Measurements from ENCODE around the gene MKS1.

Gene MKS1

DNA sequence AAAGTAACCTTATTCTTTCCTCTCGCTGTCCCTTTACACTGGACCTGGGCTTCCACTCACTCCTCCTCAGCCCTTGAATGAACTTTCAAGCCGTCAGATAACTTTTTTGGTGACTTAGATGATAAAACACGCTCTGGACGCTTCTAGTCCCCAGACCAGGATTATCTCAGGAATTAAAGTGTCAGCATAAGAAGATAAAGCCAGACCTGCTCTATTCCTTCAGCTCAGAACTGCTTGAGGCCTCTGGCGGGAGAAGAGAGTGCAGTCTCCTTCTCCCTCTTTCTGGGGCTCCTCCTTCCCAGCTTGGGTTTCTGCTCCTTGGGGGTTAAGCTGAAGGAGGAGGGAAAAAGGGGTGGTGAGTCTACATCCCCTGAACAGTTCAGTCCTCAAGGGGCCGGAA, 25.9 kb upstream of the MKS1 start:
- no peak for DNase-seq

DNA sequence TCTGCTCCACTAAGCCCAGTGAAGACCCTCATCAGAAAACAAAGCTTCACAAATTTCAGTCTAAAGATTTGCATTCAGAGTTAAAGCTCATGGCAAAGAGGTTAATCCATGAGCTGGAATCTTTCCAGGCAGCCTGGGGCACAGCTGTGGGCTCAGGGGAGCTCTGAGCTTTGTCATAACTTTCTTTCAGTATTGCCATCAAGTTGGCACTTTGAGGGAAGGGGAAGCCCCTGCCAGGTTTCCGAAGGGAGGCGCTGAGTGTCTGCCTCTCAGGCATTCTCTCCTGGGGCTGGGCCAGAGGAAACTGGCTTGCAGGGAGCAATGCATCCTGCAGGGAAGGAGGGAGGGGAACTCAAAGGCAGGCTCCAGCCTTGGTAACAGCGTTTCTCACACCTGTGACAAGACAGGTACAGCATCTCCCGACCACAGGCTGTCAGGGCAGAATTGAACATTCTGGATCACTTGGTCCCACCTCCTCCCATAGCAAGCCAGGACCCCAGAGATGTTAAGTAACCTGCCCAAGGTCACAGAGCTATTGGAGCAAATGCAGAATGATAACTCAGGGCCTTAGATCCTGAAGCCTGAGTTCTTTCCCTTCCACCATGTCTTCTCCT, 23.2 kb upstream of the MKS1 start:
- no peak for DNase-seq

DNA sequence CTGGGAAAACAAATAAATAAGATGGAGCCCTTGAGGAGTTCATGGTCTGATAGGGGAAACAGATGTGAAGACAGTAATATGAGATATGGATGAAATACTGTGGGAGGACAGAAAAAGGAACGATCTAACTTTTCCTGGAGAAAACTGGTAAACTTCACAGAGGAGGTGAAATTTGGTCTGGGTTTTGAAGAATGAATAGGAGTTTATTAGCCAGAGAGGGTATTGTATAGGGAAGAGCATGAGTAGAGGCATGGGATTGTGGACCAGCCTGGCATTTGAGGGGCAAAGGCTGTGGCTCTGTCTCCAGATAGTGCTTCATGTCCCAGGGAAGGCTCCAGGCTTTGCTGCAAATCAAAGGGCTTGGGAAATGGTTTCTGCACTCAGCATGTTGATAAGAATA, 20.9 kb upstream of the MKS1 start:
- DNase-seq, result no peak

DNA sequence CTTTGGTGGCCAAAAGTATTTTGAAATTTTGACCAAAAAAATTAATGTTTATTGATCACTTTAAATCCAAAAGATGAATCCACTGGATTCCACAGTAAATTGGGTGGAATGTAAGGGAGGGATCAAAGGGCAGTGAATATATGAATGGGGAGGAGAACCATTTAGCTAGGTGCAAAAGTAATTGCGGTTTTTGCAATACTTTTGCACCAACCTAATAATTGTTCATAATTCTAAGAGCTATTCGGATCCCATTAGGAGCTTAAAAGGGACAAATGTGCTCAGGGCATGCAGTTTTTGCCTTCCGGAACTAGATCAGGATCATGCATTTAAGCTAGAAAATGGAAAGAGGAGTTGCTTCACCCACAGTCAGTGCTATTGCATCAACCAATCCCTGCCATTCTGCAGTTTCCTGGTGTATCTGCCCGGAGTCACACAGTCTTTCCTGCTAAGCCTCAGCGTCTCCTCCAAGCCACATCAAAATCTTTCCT, 19.1 kb upstream of the MKS1 start, which contains the start of gene LPO:
Gene LPO (plus strand): TSS at position 438 of the 488 bp plus-strand sequence. CDS start 4,396 bp downstream, outside the sequence.
- DNase-seq, result no peak

DNA sequence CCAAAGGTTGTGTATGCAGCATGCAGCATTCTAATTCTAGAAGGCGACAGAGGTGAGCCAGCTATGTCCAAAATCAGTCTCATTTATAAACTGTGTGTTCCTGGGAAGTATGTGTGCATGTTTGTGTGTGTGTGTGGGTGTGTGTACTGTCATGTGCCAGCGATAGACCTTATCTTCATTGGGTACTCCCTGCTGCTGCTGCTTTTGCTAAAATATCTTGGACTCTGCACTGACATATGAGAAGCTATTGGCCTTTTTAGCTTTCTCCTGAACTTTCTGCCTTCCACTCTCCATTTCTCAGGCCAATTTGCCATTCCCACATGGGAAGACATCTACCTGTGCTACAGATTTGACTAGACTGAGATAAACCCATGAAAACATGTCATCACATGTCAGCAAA, 17.3 kb upstream of the MKS1 start:
- DNase-seq, result no peak

DNA sequence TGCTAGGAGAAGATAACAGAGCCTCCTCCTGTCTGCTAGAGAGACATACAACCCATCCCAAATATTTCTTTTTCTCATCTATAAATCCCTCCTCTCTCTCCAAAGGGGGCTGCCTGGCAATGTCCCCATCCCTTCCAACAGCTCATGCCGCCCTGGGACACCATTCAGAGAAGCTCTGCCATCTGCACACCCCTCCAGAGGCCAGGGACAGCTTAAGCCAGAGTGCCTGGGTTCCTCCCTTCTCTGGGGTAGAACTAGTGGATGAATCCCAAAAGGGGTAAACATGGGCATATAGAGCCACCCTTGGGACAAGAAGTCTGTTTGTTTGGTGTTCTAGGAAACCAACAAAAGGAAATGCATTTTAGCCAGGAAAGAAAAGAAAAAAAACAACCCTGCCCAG, 16.8 kb upstream of the MKS1 start:
- no peak for DNase-seq

DNA sequence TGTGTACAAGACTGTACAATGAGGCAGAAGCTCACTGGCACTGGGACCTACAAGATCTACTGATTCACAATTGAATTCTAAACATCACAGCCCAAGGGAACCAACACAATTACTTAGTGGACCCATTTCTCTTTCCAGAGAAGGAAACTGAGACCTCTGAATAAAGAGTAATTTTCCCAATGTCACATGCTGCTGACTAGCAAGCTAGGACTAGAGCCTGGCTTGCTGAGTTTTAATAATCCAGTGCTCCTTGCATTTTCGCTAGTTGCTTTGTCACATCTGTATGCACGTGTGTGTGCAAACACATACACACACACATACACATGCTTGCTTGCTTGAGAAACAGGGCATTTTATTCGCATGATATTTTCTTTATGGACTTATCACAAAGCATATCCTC, 15.5 kb upstream of the MKS1 start:
- no peak for DNase-seq

DNA sequence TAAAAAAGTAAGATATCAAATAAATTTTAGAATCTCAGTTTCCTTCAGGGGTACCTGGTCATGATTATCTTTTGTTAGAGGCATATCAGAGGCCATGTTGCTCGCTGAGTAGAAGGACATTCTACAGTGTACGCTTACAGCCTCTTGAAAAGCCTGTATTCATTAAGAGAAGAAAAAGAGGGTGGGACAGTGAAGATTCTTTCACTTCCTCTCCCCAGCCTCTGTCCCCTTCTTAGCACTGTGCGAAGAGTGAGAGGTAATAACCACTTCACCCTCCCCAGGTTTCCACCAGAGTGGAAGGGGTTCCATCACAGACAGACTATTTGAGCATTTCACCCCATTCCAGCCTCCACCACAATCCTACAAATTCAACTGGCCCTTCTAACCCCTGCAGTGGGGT, 14.5 kb upstream of the MKS1 start:
- DNase-seq, result no peak

DNA sequence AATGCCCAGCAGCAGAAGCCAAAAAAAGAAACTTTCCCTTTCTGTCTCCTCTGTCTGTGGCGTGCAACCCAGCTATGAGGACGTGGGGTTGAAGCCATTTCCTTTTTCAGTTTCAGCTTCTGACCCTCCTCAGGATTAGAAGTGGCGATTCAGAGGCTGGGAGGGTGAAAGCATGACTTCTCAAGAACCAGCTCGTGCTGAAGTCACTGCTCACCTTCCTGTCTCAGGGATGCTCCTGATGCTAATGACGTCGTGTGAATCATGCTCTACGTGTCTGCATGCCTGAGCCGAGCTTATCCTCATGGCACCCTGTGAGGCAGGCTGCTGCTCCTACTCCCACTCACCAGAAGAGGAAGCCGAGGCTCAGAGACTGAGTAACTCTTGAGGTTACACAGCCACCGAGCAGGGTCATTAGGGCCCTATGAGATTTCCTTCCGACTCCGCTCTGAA, 13.7 kb upstream of the MKS1 start:
- no peak for DNase-seq

DNA sequence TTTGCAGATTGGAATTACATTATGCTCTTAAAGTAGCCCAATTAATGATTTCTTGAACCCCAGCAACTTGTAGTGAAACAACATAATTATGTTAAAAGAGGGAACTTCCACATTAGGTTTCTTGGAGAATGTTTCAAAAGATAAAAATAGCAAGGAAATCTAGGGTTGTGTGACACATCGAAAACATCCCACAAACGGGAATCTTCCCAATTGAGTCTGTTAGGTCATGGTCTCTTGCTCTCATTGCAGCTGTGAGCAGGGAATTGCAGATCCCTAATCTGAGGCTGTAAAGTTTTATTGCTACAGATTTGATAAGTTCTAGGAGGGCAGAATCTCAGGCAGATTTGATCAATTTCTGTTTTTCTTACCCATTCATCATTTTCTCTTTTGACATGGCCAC, 12.6 kb upstream of the MKS1 start:
- DNase-seq, result no peak

DNA sequence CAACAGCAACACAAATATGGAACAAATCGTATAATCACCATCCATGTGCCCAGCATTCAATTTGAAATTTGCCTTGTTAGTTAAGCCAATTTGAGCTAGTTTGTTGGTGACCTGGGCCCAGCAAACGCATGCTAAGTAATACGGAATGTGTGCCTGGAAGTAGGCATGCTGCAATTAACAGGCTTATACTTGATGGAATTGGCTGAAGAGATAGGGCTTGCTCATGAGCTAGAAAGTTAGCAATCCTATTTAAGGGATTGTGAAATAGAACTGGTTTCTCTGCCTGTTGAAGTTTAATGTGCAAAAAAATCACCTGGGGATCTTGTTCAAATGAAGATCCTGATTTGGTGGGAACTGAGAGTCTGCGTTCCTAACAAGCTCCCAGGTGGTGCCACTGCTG, 10.8 kb upstream of the MKS1 start:
- DNase-seq, result no peak

DNA sequence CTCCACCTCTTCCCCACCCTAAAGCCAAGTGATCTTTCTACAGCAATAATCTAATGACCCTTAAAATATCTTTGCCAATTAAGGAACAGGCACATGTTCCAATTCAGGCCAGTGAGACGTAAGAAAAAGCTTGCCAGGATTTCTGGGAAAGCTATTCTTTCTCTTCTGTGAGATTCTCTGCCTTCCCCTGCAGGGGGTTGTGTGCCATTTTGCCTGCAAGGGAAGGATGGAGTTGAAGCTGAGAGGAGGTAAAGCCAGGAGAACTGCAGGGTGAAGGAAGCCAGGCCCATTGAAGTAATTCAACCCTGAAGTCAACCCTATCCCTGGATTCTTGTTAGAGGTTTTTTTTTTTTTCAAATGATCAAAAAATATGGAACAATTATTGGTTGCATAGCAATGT, 10.3 kb upstream of the MKS1 start:
- no peak for DNase-seq

DNA sequence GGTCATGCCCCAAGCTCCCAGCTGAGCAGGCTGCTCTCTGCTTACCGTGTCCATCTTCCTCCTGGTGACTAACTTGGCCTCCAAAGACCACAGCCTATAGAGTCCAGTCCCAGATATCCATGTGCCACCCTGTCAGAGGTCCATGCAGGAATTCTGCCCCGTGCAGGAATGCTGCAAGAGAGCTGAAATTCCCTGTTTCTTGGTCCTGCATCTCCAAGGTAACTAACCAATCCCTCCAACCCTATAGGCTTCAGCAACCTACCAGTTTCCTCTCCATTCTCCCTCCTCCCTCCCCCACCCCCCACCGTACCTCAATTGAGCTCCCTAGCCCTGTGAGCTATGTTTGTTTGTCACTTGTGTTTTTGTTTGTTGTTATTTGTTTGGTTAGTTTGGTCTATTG, 9.6 kb upstream of the MKS1 start:
- DNase-seq, result no peak

DNA sequence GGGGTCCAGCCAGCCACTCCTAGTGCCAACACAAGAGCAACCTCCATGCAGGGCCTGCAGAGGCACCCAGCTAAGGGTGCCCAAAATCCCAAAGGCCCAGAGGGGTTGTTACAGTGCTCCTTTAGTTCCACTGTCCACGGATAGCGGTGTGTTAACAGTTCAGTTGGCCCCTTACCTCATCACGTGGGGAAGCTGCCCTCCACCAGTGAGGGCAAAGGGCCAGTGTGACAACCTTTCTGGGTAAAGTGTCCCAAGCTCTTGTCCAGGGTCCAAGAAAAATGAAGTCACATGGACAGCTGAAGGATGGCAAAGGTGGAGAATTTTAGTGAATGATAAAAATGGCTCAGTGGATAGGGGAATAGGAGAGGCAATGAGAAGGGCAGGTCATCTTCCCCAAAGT, 8.7 kb upstream of the MKS1 start:
- DNase-seq, result no peak

DNA sequence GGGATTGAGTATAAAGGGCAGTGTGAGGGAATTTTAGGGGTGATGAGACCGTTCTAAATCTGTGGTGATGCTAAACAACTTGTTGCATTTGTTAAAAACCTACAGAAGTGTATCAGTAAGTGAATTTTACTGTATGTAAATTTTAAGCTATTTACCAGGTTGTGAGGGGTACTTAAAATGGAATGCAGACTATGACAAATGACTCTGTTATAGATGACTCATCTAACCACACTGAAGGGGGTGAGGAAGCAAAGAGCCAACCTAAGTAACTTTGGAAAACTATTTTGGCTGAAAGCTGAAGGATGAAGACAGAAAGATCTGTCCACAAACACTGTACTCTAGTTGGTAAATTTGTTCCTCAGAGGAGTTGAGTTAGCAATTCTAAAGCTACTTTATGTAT, 5.3 kb upstream of the MKS1 start:
- no peak for DNase-seq

DNA sequence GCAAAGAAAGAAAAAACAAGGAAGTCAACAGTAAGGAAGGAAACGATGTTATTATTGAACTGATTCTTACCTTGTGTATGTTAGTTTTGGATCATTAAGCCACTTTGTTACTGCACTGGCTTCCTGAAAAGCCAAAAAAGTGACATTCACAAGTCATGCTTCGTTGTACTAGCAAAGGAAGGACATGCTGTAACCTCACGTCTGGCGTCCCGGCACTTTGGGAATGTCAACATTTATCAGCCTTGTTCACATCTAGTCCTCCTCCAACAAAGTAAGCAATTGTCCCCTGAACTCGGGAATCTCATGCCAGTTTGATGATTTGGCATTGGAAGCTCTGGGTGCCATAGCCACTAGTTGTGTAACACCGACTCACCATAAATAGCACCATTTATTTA, 731 bp upstream of the MKS1 start:
- DNase-seq, result no peak

DNA sequence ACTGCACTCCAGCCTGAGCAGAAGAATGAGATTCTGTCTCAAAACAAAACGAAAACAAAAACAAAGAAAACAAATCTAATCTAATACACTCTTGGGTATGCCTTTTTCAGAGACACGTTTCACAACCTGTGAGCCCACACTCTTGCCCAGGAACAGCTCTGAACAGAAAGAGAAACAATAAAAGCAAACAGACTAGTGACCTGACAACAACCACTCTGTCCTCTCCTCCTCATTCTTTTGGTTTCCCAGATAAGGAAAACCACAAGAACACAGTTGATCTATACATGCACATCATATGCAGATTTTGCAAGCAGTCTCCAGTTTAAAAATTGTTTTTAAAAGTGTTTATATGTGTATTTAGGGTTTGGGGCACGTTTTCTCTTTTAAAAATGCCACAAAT, 1.3 kb downstream of the MKS1 start:
- no peak for DNase-seq

DNA sequence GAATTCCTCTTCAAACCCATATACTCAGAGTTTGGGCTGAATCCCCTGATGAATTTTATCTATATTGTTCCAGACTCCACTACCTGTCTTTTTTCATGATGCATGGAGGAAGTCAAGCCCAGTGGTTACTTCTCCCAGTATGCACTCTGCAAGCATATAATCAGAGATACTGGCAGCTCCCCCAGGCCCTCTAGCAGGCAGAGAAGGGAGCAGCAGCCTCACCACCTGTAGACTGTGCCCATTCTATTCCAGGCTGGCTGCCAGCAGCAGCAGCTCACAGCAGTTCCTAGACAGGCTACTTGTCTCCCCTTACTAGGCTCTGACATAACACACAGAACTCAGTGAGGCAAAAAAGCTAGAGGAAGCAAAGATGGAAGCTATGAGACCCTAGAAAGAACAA, 3.4 kb downstream of the MKS1 start:
- DNase-seq, result no peak

DNA sequence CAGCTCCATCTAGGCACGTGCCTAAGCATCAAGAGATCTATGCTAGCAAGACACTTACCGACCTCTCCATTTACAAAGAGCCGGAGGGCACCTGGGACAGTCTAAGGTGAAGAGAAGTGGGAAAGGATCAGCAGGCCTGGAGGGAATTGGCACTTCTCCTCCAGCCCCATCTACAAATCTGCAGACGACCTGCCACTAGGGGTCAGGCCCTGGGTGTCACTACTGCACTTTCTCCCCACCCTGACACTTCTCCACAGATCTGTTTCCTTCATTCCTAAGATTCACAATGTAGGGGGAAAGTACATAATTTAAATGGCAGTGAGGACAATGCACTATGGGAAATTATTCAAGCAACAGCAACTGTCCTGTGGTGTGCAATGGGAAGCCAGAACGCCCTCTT, 8.1 kb downstream of the MKS1 start:
- no peak for DNase-seq

DNA sequence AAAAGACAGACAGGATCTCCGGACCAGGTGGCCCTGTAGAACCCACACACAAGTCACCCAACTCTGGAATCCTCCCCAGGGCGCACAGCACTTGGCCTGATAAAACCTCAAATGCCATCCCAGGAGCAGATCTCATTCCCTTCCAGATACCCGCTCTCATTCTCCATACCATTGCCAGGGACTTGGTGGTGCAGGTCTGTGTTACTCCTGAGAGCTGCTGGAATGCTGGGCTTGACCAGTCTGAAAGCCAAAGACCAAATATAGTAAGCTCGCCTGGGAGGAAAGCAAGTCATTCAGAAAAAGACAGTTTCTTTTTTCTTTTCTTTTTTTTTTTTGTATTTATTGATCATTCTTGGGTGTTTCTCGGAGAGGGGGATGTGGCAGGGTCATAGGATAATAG, 10.7 kb downstream of the MKS1 start:
- no peak for DNase-seq

DNA sequence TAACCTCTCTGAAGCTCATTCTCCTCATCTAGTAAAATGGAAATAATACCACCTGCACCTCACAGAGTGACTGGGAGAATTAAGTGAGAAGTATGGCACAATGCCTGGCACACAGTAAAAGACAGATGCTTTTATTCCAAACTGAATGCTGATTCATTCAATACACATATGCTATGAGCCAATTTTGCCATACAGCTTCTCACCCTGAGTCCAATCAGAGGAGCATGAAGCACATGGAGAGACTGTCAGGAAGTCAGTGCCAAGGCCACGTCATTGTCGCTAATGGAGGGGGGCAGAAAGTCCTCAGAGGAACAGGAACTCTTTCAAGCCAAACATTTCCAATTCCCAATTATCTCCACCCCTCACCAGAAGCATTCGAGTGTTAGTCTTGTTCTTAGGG, 11.6 kb downstream of the MKS1 start:
- no peak for DNase-seq

DNA sequence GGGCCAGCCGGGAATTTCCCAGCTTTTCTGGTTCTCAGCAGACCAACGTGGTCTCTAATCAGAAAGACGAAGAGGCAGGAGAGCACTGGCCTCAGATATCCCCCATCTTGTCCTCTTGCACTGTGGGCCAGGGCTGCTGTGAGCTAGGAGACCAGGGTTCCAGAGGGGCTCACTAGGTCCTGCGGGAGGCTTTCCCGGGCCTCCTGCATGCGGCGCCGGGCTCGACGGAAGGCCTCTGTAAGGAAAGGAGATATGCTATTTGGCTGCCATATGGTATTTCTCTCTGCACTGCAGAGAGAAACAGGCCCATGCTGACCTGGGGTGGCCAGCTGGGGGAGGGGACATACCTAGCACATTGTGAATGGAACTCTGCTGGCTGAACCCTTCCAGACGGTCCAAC, 13.1 kb downstream of the MKS1 start:
- no peak for DNase-seq

DNA sequence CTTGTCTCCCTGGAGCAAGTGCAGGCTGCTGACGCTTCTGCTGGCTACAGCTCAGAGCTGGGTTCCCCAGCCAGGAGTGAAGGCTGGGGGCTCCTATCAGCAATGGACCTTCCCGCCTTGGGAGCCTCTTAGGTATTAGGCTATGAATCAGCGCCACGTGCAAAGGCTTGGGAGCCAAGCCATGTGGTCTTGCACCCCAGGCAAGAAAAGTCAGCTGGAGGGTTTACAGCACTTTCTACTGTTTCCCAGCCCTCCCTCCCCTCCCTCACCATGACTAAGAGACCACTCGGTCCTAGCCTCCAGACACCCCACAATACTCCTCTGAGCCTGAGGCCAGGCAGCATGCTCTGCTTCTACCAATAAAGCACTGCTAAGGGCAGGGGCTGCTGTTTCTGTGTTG, 14.3 kb downstream of the MKS1 start:
- no peak for DNase-seq

DNA sequence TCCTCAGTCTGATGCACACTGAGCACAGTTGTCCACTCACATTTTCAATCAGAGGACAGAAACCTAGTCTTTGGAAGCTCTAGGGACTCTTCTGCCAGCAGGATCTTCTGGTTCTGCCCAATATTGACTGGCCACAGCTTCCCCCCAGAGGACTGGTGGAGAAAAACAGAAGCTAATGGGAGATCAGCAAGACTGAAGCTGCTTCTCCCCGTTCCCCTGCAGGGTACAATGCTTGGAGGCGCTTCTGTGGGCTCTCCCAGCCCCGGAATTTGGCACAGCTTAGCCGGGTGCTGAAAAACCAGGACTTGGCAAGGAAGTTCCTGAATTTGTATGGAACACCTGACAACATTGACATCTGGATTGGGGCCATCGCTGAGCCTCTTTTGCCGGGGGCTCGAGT, 16.2 kb downstream of the MKS1 start:
- no peak for DNase-seq

DNA sequence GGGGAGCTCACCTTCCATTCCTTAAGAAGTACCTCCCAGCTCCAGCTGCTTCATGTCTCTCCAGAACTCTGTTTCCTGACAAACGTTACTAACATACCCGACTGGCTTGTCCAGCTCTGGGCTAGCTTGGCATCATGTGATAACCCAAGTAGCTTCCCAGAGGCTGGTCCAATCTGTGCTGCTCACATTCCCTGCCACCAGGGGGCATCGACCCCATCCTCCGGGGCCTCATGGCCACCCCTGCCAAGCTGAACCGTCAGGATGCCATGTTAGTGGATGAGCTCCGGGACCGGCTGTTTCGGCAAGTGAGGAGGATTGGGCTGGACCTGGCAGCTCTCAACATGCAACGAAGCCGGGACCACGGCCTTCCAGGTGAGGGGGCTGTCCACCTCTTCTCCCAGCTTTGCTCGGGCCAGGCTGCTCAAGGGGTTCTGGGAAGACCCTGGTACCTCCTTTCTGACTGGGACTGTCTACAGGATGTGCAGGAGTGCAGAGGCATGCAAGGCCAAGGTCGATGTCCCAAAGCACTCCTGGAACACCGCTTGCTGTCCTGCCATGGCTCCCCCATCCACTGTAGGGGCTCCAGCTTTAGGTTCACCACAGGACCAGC, 18.9 kb downstream of the MKS1 start:
- DNase-seq, result peak; percentile 37
